Common myeloid progenitor, CD34-positive (primary cell): ENCODE data around the gene UCN.

ENCODE experiments used
- CTCF ChIA-PET: fragments of 350-600 bp; sonication (Branson Sonifier 250); formaldehyde crosslinking; loops from one replicate; lab custom pipeline; 2021; ENCODE audit warnings: antibody characterized with exemption; lab: Charles Lee
- POLR2A ChIA-PET: fragments of 350-600 bp; sonication (Branson Sonifier 250); formaldehyde crosslinking; loops from one replicate; lab custom pipeline; 2021; ENCODE audit warnings: antibody characterized with exemption; lab: Charles Lee
- DNase-seq, 3 donors: peaks; one replicate each; pipeline versions ENCODE4 v3.0.0 to v3.0.0-alpha.2; 2013
- H3K27ac ChIP-seq, 2 experiments: 1 replicate in 1 of 2; 2 replicates in 1 of 2; pipeline ENCODE4 v1.7.0; 2013; ENCODE audit warnings: inconsistent platforms in 2 of 2, low read length in 2 of 2, mild to moderate bottlenecking in 2 of 2, low read depth in 1 of 2, moderate library complexity in 1 of 2; ENCODE audit not compliant: severe bottlenecking in 2 of 2, insufficient read depth in 1 of 2, poor library complexity in 1 of 2
- H3K27me3 ChIP-seq, 5 experiments: replicated peaks in 2 of 5; 1 replicate in 3 of 5; 2 replicates in 2 of 5; pipeline versions ENCODE4 v1.6.1 to v1.7.0; 2013; ENCODE audit warnings: low read length in 4 of 5, mild to moderate bottlenecking in 2 of 5, moderate library complexity in 2 of 5, inconsistent platforms in 1 of 5; ENCODE audit not compliant: insufficient read depth in 5 of 5, control insufficient read depth in 4 of 5
- H3K36me3 ChIP-seq, 4 experiments: 1 replicate in 2 of 4; 2 replicates in 2 of 4; pipeline versions ENCODE4 v1.6.1 to v1.7.0; 2013; ENCODE audit warnings: low read length in 3 of 4, control low read depth in 1 of 4, mild to moderate bottlenecking in 1 of 4; ENCODE audit not compliant: control insufficient read depth in 4 of 4, insufficient read depth in 4 of 4
- H3K4me1 ChIP-seq, 4 experiments: 1 replicate in 3 of 4; 2 replicates in 1 of 4; pipeline versions ENCODE4 v1.6.1 to v1.7.1; 2013; ENCODE audit warnings: low read length in 3 of 4, mild to moderate bottlenecking in 3 of 4, control low read depth in 1 of 4, inconsistent platforms in 1 of 4, moderate library complexity in 1 of 4; ENCODE audit not compliant: control insufficient read depth in 4 of 4, insufficient read depth in 4 of 4; ENCODE audit errors: control extremely low read depth in 1 of 4
- H3K4me3 ChIP-seq, 7 experiments: 1 replicate in 4 of 7; 2 replicates in 3 of 7; pipeline versions ENCODE4 v1.5.1 to v1.7.0; 2013; ENCODE audit warnings: mild to moderate bottlenecking in 7 of 7, low read length in 6 of 7, moderate library complexity in 6 of 7, inconsistent platforms in 2 of 7, low read depth in 2 of 7, control low read depth in 1 of 7; ENCODE audit not compliant: insufficient read depth in 4 of 7, control insufficient read depth in 1 of 7; ENCODE audit errors: extremely low read depth in 1 of 7
- H3K9me3 ChIP-seq, 5 experiments: 1 replicate in 4 of 5; 2 replicates in 1 of 5; pipeline versions ENCODE4 v1.6.1 to v1.7.1; 2013; ENCODE audit warnings: low read length in 4 of 5, mild to moderate bottlenecking in 2 of 5, inconsistent platforms in 1 of 5, low read depth in 1 of 5, moderate library complexity in 1 of 5; ENCODE audit not compliant: control insufficient read depth in 4 of 5, insufficient read depth in 2 of 5; ENCODE audit errors: control extremely low read depth in 1 of 5
- WGBS: methylation state at CpG from one replicate; pipeline ENCODE4 v1.1.5; 2013; ENCODE audit not compliant: insufficient coverage; 5-methylcytosine and 5-hydroxymethylcytosine counted together

Gene UCN

GRCh38 chr2:27264253-27264752 is 43.9 kb downstream of the UCN start:
- POLR2A ChIA-PET, result interaction anchor here (0.5 to 1.4 kb wide), 2 partner anchors 11 to 16 kb away, joined by 3 to 6 read pairs; no protein-coding TSS in a partner anchor
- peak overlapping the region; percentile 3 to 76 (median 58) for H3K4me3 ChIP-seq
- peaks cover 0 to 37% (median 36%) of the 10 kb centered on the region in 4 experiments for H3K4me1 ChIP-seq
- WGBS, result 2% methylated on average over 18 of the region's 38 CpGs
- H3K9me3 ChIP-seq, result no peaks in the 10 kb centered on the region
- H3K27me3 ChIP-seq, result peaks cover 10 to 74% (median 52%) of the 10 kb centered on the region in 5 experiments
- CTCF ChIA-PET, result interaction anchor here (0.7 to 9.4 kb wide), 17 partner anchors 9 to 176 kb away, joined by 3 to 119 read pairs (median 6); partner anchors contain the start of genes DNAJC5G and TRIM54
- H3K36me3 ChIP-seq, result no peaks in the 10 kb centered on the region
- peak in 2 of 3 donors; percentile 33 to 51 for DNase-seq
- no peak overlapping the region for H3K27ac ChIP-seq

DNA sequence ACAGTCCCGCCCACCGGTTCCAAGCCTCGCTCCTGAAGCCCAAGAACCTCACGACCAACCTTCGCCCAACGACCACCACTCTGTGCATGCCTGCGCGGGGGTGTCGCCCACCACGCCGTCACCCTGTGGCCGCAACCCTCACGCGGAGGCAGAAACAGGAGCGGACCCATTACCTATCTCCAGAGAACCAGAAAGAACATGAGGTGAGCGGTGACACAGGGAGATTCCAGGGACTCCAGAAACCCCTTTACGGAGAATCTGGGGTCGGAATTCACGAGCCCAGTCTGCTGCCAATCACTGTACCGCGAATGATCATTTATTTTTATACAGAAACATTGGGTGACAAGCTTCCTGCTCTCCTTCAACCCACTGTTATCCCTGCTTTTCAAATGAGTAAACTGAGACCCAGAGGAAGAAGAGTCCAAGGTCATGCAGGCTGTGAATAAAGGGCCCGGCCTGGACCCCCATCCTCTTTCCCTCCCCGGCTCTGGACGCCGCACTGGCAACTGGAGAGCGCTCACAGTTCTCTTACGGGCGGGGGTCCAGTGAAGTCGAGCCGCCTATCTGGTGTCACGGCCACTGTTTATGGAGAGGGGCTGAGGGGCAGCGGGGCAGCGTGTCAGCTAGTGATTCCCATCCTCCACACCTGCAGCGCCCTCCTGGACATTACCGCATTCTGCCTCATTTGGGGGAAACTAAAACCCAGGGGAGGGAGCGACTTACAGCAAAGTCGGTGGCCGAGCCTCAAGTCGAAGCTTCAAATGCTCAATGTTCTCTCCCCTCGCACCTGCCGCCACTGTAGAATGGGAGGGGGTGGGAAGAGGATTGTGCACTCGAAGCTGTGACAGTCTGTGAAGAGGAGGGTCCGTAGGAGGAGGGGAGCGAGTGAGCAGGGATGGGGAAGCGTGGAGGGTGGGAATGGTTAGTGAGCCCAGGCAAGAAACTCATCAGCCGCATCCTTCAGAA is 44.7 kb downstream of the UCN start:
- Histone ChIP-seq H3K27ac (no peak overlapping the region), H3K4me3 (peak overlapping the region in 6 of 7 experiments; percentile 43 to 76 (median 62)), H3K9me3 (no peaks in the 10 kb centered on the region), H3K27me3 (peaks cover 10 to 79% (median 52%) of the 10 kb centered on the region in 5 experiments), H3K4me1 (peaks cover 0 to 37% (median 36%) of the 10 kb centered on the region in 4 experiments), H3K36me3 (no peaks in the 10 kb centered on the region)
- POLR2A ChIA-PET, result interaction anchor here (1.4 kb wide), 1 partner anchor 16 kb away, joined by 6 read pairs; no protein-coding TSS in a partner anchor
- DNase-seq, result peak in 1 of 3 donors; percentile 33
- WGBS, result 2% methylated on average over 34 of the region's 46 CpGs
- CTCF ChIA-PET, result interaction anchor here (1.2 to 9.4 kb wide), 9 partner anchors 10 to 159 kb away, joined by 3 to 119 read pairs (median 14); partner anchors contain the start of genes DNAJC5G and TRIM54

GRCh38 chr2:27262379-27263286 is 45.6 kb downstream of the UCN start, which contains the start of gene SLC30A3:
TSS of gene SLC30A3 (minus strand) at chr2:27263047. CDS start at chr2:27262906, 141 bp downstream.
- CTCF ChIA-PET, result interaction anchor here (1.0 to 9.4 kb wide), 9 partner anchors 9 to 394 kb away, joined by 3 to 119 read pairs (median 14); partner anchors contain the start of genes DNAJC5G and TRIM54
- DNase-seq, result peak; percentile 60 to 64 (median 63)
- Histone ChIP-seq H3K4me3 (peak within 1 kb of the TSS; percentile 3 to 73 (median 56)), H3K9me3 (no peaks in the 10 kb centered on the region), H3K27ac (no peak within 1 kb of the TSS), H3K27me3 (peaks cover 10 to 85% (median 52%) of the 10 kb centered on the region in 5 experiments), H3K4me1 (peaks cover 0 to 37% (median 36%) of the 10 kb centered on the region in 4 experiments), H3K36me3 (no peaks in the 10 kb centered on the region)
- POLR2A ChIA-PET, result no interaction called here
- 1% methylated on average over 78 of the region's 96 CpGs for WGBS

GRCh38 chr2:27261926-27262298 is 46.3 kb downstream of the UCN start:
- Histone ChIP-seq H3K4me3 (peak overlapping the region in 3 of 7 experiments; percentile 36 to 68 (median 67)), H3K27ac (no peak overlapping the region), H3K27me3 (peaks cover 9 to 86% (median 52%) of the 10 kb centered on the region in 5 experiments), H3K9me3 (no peaks in the 10 kb centered on the region), H3K4me1 (peaks cover 0 to 37% (median 36%) of the 10 kb centered on the region in 4 experiments), H3K36me3 (no peaks in the 10 kb centered on the region)
- CTCF ChIA-PET, result interaction anchor here (1.0 to 9.4 kb wide), 5 partner anchors 11 to 395 kb away, joined by 3 to 119 read pairs (median 3); partner anchors contain the start of genes DNAJC5G and TRIM54
- no peak for DNase-seq
- POLR2A ChIA-PET, result no interaction called here
- 8% methylated on average over 30 of the region's 40 CpGs for WGBS

DNA sequence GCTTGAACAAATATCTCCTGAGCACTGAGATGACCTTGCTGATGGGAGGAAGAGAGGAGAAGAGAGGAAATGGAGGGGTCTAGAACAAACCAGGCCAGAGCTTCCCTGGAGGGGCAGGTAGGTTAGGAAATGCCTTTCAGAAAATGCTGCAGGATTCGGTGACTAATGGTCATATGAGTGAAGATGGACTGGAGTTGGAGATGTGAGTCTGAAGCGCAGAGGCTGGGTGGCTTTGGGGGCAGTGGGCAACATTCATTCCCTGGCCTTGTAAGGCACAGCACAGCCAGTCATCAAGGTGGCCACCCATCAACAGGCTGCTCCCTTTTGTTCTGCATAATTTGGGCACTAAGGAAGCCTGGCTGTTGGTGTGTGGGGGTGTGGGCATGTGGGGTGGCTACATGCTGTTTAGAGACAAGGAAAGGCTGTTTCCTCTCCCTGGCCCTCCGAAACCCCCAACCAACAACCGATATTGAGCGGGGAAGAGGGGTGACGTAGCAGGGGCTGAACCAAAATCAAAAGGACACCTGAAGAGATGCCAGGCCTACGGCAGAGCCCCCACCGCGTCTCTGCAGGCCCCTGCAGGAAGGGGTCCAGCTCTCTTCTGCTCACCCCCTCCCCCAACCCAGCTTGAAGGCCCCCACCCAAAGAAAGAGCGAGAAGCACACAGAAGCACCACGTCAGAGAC is 46.9 kb downstream of the UCN start:
- peak in 2 of 3 donors; percentile 11 to 24 for DNase-seq
- Histone ChIP-seq H3K4me1 (peaks cover 0 to 37% (median 36%) of the 10 kb centered on the region in 4 experiments), H3K27me3 (peaks cover 9 to 89% (median 52%) of the 10 kb centered on the region in 5 experiments), H3K9me3 (no peaks in the 10 kb centered on the region), H3K36me3 (no peaks in the 10 kb centered on the region), H3K4me3 (peak overlapping the region in 2 of 7 experiments; percentile 36 to 67), H3K27ac (no peak overlapping the region)
- CTCF ChIA-PET, result interaction anchor here (1.0 to 9.4 kb wide), 3 partner anchors 19 to 395 kb away, joined by 3 to 119 read pairs (median 3); partner anchors contain the start of genes DNAJC5G and TRIM54
- POLR2A ChIA-PET, result no interaction called here
- WGBS, result 63% methylated on average over 6 of the region's 11 CpGs
